ENCODE data around the gene MRPS34. TPM values are rescaled to one million over a fixed set of nuclear protein-coding genes. Genes with fewer than 3 reads are reported as not detected.
A peak's percentile ranks its signal among the peaks of the same experiment; 100 is the strongest.

The MRPS34 gene
- total RNA-seq, 4 donors from 2014 or later = 102 to 253 (median 121) TPM

GRCh38 chr16:1764971-1765370 lies 8.0 kb downstream of the MRPS34 start:
- H3K9me3 ChIP-seq = no peaks in the 10 kb centered on the region
- DNase-seq = no peak
- H3K36me3 ChIP-seq = peaks cover 0 to 12% (median 0%) of the 10 kb centered on the region in 4 donors
- H3K4me3 ChIP-seq = no peak overlapping the region
- intact Hi-C loops (cut with DNase I; ENCODE audit: low total_unique reads) (no loop called here), in situ Hi-C loops (cut with MboI; ENCODE audit: low pct_ligation_motif_present in 1 of 4, low pct_unique_long_range_greater_than_20kb in 1 of 4, low sequenced_read_pairs in 3 of 4) (no loop called here)
- TF ChIP-seq POLR2AphosphoS5 (IDR thresholded peaks at IDR 0.05) (no peak), EP300 (IDR thresholded peaks at IDR 0.05; ENCODE audit: low read depth) (no peak), POLR2A (IDR thresholded peaks at IDR 0.05) (no peak), CTCF (IDR thresholded peaks at IDR 0.05) (no peak)
- no peaks in the 10 kb centered on the region for H3K27me3 ChIP-seq
- no peak overlapping the region for H3K27ac ChIP-seq
- 84% methylated on average over 21 of the region's 21 CpGs; no CpG with 5 or more reads in 1 of the 2 donors for WGBS, 2 donors (ENCODE audit: low coverage in 1 of 2)
- H3K4me1 ChIP-seq = peaks cover 4 to 6% (median 5%) of the 10 kb centered on the region in 4 donors

GRCh38 chr16:1763521-1764511 lies 9.1 kb downstream of the MRPS34 start:
- 79% methylated on average over 63 of the region's 81 CpGs; no CpG with 5 or more reads in 1 of the 2 donors for WGBS, 2 donors (ENCODE audit: low coverage in 1 of 2)
- Histone ChIP-seq H3K27me3 (no peaks in the 10 kb centered on the region), H3K36me3 (peaks cover 0 to 12% (median 0%) of the 10 kb centered on the region in 4 donors), H3K27ac (no peak overlapping the region), H3K9me3 (no peaks in the 10 kb centered on the region), H3K4me1 (no peaks in the 10 kb centered on the region), H3K4me3 (no peak overlapping the region)
- in situ Hi-C loops (cut with MboI; ENCODE audit: low pct_ligation_motif_present in 1 of 4, low pct_unique_long_range_greater_than_20kb in 1 of 4, low sequenced_read_pairs in 3 of 4) (no loop called here), intact Hi-C loops (cut with DNase I; ENCODE audit: low total_unique reads) (no loop called here)
- TF ChIP-seq POLR2A (IDR thresholded peaks at IDR 0.05) = no peak
- TF ChIP-seq CTCF (IDR thresholded peaks at IDR 0.05) = peak in 1 of 5 experiments; percentile 11
- no peak for DNase-seq

GRCh38 chr16:1762879-1763520 lies 9.9 kb downstream of the MRPS34 start:
- intact Hi-C loops (cut with DNase I; ENCODE audit: low total_unique reads) (no loop called here), in situ Hi-C loops (cut with MboI; ENCODE audit: low pct_ligation_motif_present in 1 of 4, low pct_unique_long_range_greater_than_20kb in 1 of 4, low sequenced_read_pairs in 3 of 4) (no loop called here)
- Histone ChIP-seq H3K4me1 (peaks cover 0 to 5% (median 5%) of the 10 kb centered on the region in 4 donors), H3K27me3 (no peaks in the 10 kb centered on the region), H3K9me3 (no peaks in the 10 kb centered on the region), H3K4me3 (no peak overlapping the region), H3K27ac (no peak overlapping the region), H3K36me3 (peaks cover 0 to 12% (median 0%) of the 10 kb centered on the region in 4 donors)
- 87% methylated on average over 20 of the region's 24 CpGs; no CpG with 5 or more reads in 1 of the 2 donors for WGBS, 2 donors (ENCODE audit: low coverage in 1 of 2)
- DNase-seq = no peak
- no peak for TF ChIP-seq POLR2AphosphoS5 (IDR thresholded peaks at IDR 0.05)
- TF ChIP-seq CTCF (IDR thresholded peaks at IDR 0.05) = no peak
- no peak for TF ChIP-seq EP300 (IDR thresholded peaks at IDR 0.05; ENCODE audit: low read depth)
- no peak for TF ChIP-seq POLR2A (IDR thresholded peaks at IDR 0.05)

- no peak overlapping the region for H3K4me3 ChIP-seq
- peaks cover 0 to 12% (median 0%) of the 10 kb centered on the region in 4 donors for H3K36me3 ChIP-seq
- DNase-seq = no peak
- H3K9me3 ChIP-seq = no peaks in the 10 kb centered on the region
- no peaks in the 10 kb centered on the region for H3K27me3 ChIP-seq
- intact Hi-C loops (cut with DNase I; ENCODE audit: low total_unique reads) (no loop called here), in situ Hi-C loops (cut with MboI; ENCODE audit: low pct_ligation_motif_present in 1 of 4, low pct_unique_long_range_greater_than_20kb in 1 of 4, low sequenced_read_pairs in 3 of 4) (no loop called here)
- peaks cover 5 to 11% (median 10%) of the 10 kb centered on the region in 4 donors for H3K4me1 ChIP-seq
- WGBS, 2 donors (ENCODE audit: low coverage in 1 of 2) = 91% methylated on average over 30 of the region's 30 CpGs; no CpG with 5 or more reads in 1 of the 2 donors
- H3K27ac ChIP-seq = no peak overlapping the region
- TF ChIP-seq EP300 (IDR thresholded peaks at IDR 0.05; ENCODE audit: low read depth) (no peak), POLR2A (IDR thresholded peaks at IDR 0.05) (no peak), CTCF (IDR thresholded peaks at IDR 0.05) (no peak), POLR2AphosphoS5 (IDR thresholded peaks at IDR 0.05) (no peak)
Observed at GRCh38 chr16:1762196-1762878, 10.6 kb downstream of the MRPS34 start.

Measured in transverse colon (tissue), 4 donors.